Retinal pigment epithelial cell (primary cell): ENCODE measurements around the gene RNF166.

Experiments
- DNase-seq: peaks from one replicate; pipeline ENCODE4 v3.0.0-alpha.2; 2010; ENCODE audit warnings: low read depth
- H3K4me3 ChIP-seq: 2 replicates; pipeline ENCODE4 v1.5.1; 2011; ENCODE audit warnings: mild to moderate bottlenecking, low read length, control low read depth, moderate library complexity
- TF ChIP-seq, protein P1 (sequence below): conservative IDR thresholded peaks from 2 replicates; pipeline ENCODE4 v1.5.1; 2011; ENCODE audit warnings: low read depth, low read length, control low read depth, inconsistent platforms

RNF166 gene

DNA sequence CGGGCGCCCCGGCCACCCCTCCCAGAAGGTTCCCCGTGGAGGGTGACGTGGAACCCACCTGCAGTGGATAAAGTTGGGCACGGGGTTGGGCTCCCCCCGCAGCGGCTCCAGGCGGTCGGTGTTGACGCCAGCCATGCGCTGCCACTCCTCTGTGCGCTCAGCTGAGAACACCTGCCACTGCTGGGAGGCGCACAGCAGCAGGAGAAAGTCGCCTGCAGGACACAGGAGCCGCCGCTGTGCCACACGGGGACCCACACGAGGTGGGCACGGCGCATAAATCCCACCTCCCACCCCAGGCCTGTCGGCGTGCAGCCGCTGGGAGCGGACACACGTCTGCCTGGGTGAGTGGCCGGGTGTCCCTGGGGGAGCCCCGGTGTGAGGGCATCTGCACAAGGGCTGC, 20.8 kb upstream of the RNF166 start:
- H3K4me3 ChIP-seq = no peak overlapping the region
- TF ChIP-seq, protein P1, sequence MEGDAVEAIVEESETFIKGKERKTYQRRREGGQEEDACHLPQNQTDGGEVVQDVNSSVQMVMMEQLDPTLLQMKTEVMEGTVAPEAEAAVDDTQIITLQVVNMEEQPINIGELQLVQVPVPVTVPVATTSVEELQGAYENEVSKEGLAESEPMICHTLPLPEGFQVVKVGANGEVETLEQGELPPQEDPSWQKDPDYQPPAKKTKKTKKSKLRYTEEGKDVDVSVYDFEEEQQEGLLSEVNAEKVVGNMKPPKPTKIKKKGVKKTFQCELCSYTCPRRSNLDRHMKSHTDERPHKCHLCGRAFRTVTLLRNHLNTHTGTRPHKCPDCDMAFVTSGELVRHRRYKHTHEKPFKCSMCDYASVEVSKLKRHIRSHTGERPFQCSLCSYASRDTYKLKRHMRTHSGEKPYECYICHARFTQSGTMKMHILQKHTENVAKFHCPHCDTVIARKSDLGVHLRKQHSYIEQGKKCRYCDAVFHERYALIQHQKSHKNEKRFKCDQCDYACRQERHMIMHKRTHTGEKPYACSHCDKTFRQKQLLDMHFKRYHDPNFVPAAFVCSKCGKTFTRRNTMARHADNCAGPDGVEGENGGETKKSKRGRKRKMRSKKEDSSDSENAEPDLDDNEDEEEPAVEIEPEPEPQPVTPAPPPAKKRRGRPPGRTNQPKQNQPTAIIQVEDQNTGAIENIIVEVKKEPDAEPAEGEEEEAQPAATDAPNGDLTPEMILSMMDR = no peak
- no peak for DNase-seq

DNA sequence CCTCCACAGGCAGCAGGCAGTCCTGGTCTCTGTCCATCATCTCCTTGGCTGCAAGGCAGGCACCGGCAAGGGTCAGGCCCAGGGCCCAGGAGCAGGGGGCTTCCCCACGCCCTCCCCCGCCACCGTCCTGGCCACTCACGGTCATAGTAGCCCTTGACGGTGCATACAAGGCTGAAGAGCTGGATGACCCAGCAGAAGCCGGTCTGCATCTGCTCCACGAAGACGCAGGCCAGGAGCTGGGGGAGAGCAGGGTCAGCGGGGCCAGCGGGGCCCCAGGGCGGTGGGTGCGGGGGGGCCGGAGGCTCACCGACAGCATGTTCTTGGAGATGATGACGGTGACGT, 20.2 kb upstream of the RNF166 start:
- no peak for DNase-seq
- H3K4me3 ChIP-seq = no peak overlapping the region
- TF ChIP-seq, protein P1 = no peak

DNA sequence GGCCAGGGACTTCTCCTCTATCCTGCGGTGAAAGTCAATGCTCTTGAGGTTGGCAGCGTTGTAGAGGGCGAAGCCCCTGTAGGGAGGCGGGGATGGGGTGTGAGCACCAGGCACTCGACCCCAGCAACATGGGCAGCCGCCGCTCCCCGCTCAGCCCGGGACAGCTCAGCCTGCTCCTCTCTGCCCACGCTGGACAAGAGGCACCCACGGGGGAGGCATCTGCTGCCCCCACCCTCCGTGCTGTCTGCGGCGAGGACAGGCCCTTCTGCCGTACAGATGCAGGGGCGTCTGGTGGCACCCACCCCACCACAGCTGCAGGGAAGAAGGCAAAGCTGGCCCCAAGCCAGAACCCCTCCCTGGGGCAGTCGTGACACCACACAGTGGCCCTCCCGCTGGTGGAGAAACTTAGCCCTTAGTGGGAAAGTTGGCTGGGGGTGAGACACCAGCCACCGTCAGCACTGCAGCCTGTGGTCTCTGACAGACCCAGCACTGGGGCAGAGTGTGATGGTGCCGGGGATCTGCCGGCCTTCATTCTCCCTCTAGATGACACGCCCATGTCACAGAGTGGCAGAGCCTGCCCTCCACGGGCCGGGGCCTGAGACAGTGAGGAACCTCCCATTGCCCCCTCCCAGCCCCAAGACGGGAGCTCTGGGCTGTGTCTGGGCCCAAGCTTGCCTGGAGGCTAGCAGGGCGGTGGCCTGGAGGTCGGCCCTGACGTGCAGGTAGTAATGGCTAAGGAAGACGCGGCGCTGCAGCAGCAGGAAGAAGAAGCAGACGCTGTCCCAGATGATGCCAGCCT, 19.6 kb upstream of the RNF166 start:
- no peak for DNase-seq
- H3K4me3 ChIP-seq = no peak overlapping the region
- TF ChIP-seq, protein P1 = no peak

DNA sequence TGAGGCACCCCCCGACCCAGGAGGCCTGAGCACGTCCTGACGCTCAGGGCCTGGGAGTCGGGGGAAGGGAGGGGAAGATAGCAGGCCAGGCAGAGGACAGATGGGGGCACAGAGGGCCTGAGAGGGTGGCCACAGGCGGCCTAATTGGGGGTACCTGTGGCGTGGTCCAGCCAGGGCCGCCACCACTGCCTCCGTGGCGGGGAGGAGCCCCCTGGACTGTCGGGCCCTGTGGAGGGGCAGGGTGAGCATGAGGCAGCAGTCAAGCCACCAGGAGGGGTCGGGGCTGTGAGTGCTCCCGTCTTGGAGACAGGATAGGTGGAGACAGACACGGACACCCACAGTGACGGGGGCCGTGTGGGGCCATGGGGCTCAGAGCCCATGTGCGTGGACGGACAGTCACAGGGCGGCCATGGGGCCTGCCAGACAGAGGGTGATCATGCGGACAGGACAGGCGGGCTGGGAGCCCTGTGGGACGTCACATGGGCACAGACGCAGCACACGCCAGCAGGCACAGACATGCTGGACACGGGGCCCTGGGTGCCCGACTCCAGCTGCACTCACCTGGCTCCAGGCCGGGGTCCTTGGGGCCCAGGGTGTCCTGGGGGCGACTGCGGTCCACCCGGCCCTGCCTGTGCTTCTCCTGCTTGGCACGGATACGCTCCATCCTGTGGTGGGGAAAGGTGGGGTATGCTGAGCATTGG, 18.8 kb upstream of the RNF166 start:
- DNase-seq = no peak
- TF ChIP-seq, protein P1 = no peak
- no peak overlapping the region for H3K4me3 ChIP-seq

DNA sequence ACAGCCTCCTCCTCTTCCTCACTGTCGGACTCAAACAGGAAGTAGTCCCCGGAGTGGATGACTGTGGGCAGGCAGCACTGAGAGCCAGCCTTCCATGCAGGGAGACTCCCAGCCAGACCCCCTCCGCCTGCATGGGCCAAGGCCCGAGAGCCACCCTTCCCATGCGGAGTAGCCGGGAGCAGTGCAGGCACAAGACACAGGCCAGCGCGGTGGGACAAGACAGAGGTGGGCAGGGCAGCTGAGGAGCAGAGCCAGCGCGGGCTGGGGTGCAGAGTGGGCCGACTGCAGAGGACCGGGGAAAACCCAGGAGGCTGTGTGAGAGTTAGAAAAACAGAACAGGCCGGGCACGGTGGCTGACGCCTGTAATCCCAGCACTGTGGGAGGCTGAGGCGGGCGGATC, 17.7 kb upstream of the RNF166 start:
- DNase-seq = no peak
- H3K4me3 ChIP-seq = no peak overlapping the region
- TF ChIP-seq, protein P1 = no peak

DNA sequence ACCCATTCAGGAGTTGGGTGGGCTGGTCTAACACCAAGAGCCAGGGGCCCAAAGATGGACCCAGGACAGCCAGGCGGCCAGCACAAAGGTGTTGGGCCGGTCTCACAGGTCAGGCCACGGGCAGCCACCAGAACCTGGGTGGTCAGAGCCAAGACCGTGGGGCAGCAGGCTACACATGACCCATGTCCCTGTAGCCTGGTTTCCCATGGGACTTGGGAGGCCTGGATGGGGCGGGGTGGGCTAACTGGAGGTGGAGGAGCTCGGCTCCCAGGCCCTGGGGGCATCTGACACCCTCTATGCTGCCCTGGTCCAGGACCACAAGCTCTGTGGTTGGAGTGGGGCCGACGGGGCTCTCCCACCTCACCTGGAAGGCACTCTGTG, 17.3 kb upstream of the RNF166 start:
- H3K4me3 ChIP-seq = no peak overlapping the region
- no peak for DNase-seq
- TF ChIP-seq, protein P1 = no peak
